ENCODE results near the gene SPDYA.
A peak's percentile ranks its signal among the peaks of the same experiment; 100 is the strongest.

SPDYA gene

GRCh38 chr2:28824870-28825269 lies 14.2 kb downstream of the SPDYA start:
- no peak for DNase-seq (ENCODE audit: low read depth in 2 of 2)

GRCh38 chr2:28828382-28828781 lies 17.7 kb downstream of the SPDYA start:
- no peak for DNase-seq (ENCODE audit: low read depth in 2 of 2)

GRCh38 chr2:28833740-28834470 lies 23.3 kb downstream of the SPDYA start:
- no peak for DNase-seq (ENCODE audit: low read depth in 2 of 2)

- no peak for DNase-seq (ENCODE audit: low read depth in 2 of 2)
Observed at GRCh38 chr2:28835781-28836180, 25.1 kb downstream of the SPDYA start.

- DNase-seq (ENCODE audit: low read depth in 2 of 2) = no peak
Observed at GRCh38 chr2:28838971-28839370, 28.3 kb downstream of the SPDYA start.

GRCh38 chr2:28842042-28842441 lies 31.4 kb downstream of the SPDYA start:
- DNase-seq (ENCODE audit: low read depth in 2 of 2) = no peak

- DNase-seq (ENCODE audit: low read depth in 2 of 2) = no peak
Observed at GRCh38 chr2:28855193-28855592, 44.6 kb downstream of the SPDYA start.

GRCh38 chr2:28855977-28856376 lies 45.3 kb downstream of the SPDYA start:
- no peak for DNase-seq (ENCODE audit: low read depth in 2 of 2)

- no peak for DNase-seq (ENCODE audit: low read depth in 2 of 2)
Observed at GRCh38 chr2:28868611-28869010, 58.0 kb downstream of the SPDYA start.

- DNase-seq (ENCODE audit: low read depth in 2 of 2) = no peak
Observed at GRCh38 chr2:28869494-28870145, 59.0 kb downstream of the SPDYA start.

- peak; percentile 95 to 97 for DNase-seq (ENCODE audit: low read depth in 2 of 2)
Observed at GRCh38 chr2:28870146-28870891, 59.7 kb downstream of the SPDYA start, which contains the start of gene TRMT61B. TRMT61B (minus strand) TSS chr2:28870309; CDS start chr2:28870277, 32 bp downstream.

- DNase-seq (ENCODE audit: low read depth in 2 of 2) = no peak
Observed at GRCh38 chr2:28871620-28872019, 61.0 kb downstream of the SPDYA start.

- no peak for DNase-seq (ENCODE audit: low read depth in 2 of 2)
Observed at GRCh38 chr2:28880193-28880592, 69.6 kb downstream of the SPDYA start.

- no peak for DNase-seq (ENCODE audit: low read depth in 2 of 2)
Observed at GRCh38 chr2:28893488-28893887, 82.9 kb downstream of the SPDYA start.

- peak; percentile 93 for DNase-seq (ENCODE audit: low read depth in 2 of 2)
Observed at GRCh38 chr2:28894470-28895188, 84.0 kb downstream of the SPDYA start, which contains the start of gene WDR43. WDR43 (plus strand) TSS chr2:28894667; CDS start chr2:28894699, 32 bp downstream.

- DNase-seq (ENCODE audit: low read depth in 2 of 2) = peak; percentile 25 to 32
Observed at GRCh38 chr2:28895189-28895893, 84.7 kb downstream of the SPDYA start.

- DNase-seq (ENCODE audit: low read depth in 2 of 2) = no peak
Observed at GRCh38 chr2:28896906-28897305, 86.3 kb downstream of the SPDYA start.

GRCh38 chr2:28898048-28898447 lies 87.4 kb downstream of the SPDYA start:
- no peak for DNase-seq (ENCODE audit: low read depth in 2 of 2)
